GM18505 (cell line): ENCODE results near the gene TMEM9.

Experiments used
- ATAC-seq: cut with Tn5 transposase; IDR thresholded peaks from one replicate; pipeline ENCODE4 v1.9.1; 2021; ENCODE audit not compliant: unreplicated experiment
- POLR2A ChIP-seq: IDR thresholded peaks from 4 replicates; pipeline ENCODE4 v1.6.1; 2011; ENCODE audit warnings: borderline replicate concordance; ENCODE audit not compliant: insufficient read depth, insufficient read length; ENCODE audit errors: extremely low read depth

Gene TMEM9

DNA sequence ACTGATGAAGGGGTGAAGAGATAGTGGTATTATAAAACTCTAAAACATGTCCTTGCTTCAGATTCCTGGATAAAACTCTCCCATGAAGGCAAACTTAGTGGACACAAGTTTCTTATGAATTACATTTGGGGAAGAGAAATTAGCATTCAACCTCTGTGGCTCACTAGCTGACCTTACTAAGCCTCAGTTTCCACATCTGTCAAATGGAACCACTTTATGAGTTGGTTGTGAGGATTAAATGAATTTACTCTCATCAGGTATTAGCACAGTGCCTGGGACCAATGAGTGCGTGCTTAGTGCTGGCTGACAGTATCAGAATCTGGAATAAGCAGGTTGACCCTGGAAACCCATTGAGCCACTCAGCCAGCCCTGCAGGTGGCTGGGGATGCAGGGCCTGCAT is 44.6 kb downstream of the TMEM9 start:
- ATAC-seq, result no peak
- TF ChIP-seq POLR2A, result no peak

- no peak for ATAC-seq
- no peak for TF ChIP-seq POLR2A
Measured at GRCh38 chr1:201108614-201109013, 45.7 kb downstream of the TMEM9 start.

- no peak for ATAC-seq
- TF ChIP-seq POLR2A, result no peak
Measured at GRCh38 chr1:201105688-201106087, 48.6 kb downstream of the TMEM9 start.

DNA sequence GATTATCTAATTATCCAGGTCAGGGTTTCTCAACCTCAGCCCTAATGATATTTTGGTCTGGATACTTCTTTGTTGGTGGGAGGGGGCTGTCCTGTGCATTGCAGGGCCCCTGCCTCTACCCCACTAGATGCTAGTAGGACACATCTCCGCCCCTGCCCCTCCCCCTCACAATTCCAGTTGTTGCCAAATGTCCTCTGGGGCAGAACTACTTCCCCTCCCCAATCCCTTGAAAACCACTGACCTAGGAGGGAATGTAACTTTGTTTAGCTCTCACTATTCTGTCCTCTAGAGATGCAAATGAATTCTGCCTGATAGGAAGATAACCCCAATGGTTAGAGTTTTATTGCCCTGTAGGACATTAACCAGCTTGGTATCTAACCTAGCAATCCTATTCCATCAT is 50.1 kb downstream of the TMEM9 start:
- TF ChIP-seq POLR2A, result no peak
- ATAC-seq, result no peak

GRCh38 chr1:201103666-201104065 is 50.6 kb downstream of the TMEM9 start:
- TF ChIP-seq POLR2A, result no peak
- ATAC-seq, result no peak

- no peak for ATAC-seq
Measured at GRCh38 chr1:201100169-201100930, 53.9 kb downstream of the TMEM9 start.

GRCh38 chr1:201098992-201099677 is 55.1 kb downstream of the TMEM9 start:
- no peak for ATAC-seq
- no peak for TF ChIP-seq POLR2A

More at GRCh38 chr1:201100169-201100930, 53.9 kb downstream of the TMEM9 start:
- TF ChIP-seq POLR2A, result no peak

GRCh38 chr1:201096977-201097856 is 57.1 kb downstream of the TMEM9 start:
- no peak for TF ChIP-seq POLR2A
- no peak for ATAC-seq

GRCh38 chr1:201096041-201096461 is 58.2 kb downstream of the TMEM9 start:
- ATAC-seq, result no peak
- no peak for TF ChIP-seq POLR2A

GRCh38 chr1:201095581-201095980 is 58.7 kb downstream of the TMEM9 start:
- no peak for ATAC-seq
- no peak for TF ChIP-seq POLR2A

GRCh38 chr1:201094832-201095231 is 59.4 kb downstream of the TMEM9 start:
- no peak for ATAC-seq
- no peak for TF ChIP-seq POLR2A

DNA sequence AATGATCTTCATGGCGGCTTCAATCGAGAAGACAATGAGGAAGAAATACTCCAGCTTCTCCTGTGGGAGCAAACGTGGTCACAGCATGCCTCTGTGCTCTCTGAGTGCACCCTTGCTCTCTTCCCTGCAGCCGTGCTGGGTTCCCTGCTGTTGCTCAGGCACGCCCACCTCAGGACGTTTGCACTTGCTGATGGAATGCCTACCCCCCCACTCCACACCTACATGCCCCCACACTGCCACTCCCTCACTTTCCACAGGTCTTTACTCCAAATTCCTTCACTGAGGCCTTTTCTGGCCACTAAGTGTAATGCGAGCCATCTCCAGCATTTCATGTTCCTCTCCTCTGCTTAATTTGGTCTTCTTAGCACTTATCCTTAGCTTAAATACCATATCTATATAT is 60.3 kb downstream of the TMEM9 start:
- TF ChIP-seq POLR2A, result no peak
- no peak for ATAC-seq

GRCh38 chr1:201093561-201093960 is 60.7 kb downstream of the TMEM9 start:
- no peak for TF ChIP-seq POLR2A

More at GRCh38 chr1:201093561-201093960, 60.7 kb downstream of the TMEM9 start:
- no peak for ATAC-seq
